Adrenal gland (tissue), 12 donors: ENCODE results near the gene UGT2B17. TPM values are rescaled to one million over a fixed set of nuclear protein-coding genes. Genes with fewer than 3 reads are reported as not detected.
"Not testable (repeated sequence)": the region's sequence is repeated elsewhere in the genome, so short reads cannot be mapped to it uniquely, and the experiment has no call there.

Experiments
- DNase-seq, 7 donors: peaks; one replicate each; pipeline ENCODE4 v3.0.0-alpha.2; 2019 to 2020
- H3K27ac ChIP-seq, 5 donors: fragments of 200-600 bp; sonication (generic) in 4 of 5; 1 replicate in 3 of 5; 2 replicates in 2 of 5; pipeline versions ENCODE4 v1.5.1 to v1.8.0; 2016 to 2020; ENCODE audit warnings: mild to moderate bottlenecking in 1 of 5
- H3K27me3 ChIP-seq: fragments of 200-600 bp; 2 replicates; pipeline ENCODE4 v1.8.0; 2021
- H3K36me3 ChIP-seq, 2 donors: fragments of 200-600 bp; replicated peaks in 1 of 2; 1 replicate in 1 of 2; 2 replicates in 1 of 2; pipeline versions ENCODE4 v1.5.1 to v1.8.0; 2018 to 2022
- H3K4me1 ChIP-seq, 2 donors: fragments of 200-600 bp; replicated peaks in 1 of 2; 1 replicate in 1 of 2; 2 replicates in 1 of 2; pipeline versions ENCODE4 v1.5.1 to v1.8.0; 2018 to 2021
- H3K4me3 ChIP-seq, 4 donors: fragments of 200-600 bp; sonication (generic) in 3 of 4; one replicate each; pipeline ENCODE4 v1.5.1; 2016 to 2018
- H3K9me3 ChIP-seq, 3 donors: fragments of 200-600 bp; sonication (generic) in 1 of 3; replicated peaks in 1 of 3; 1 replicate in 2 of 3; 2 replicates in 1 of 3; pipeline versions ENCODE4 v1.5.1 to v1.8.0; 2016 to 2021
- CTCF ChIP-seq, 6 experiments: fragments of 450-650 bp in 4 of 6; fragments of 200-600 bp in 2 of 6; sonication (generic) in 1 of 6; IDR thresholded peaks; 1 replicate in 5 of 6; 2 replicates in 1 of 6; pipeline versions ENCODE4 v1.5.1 to v1.8.0; 2016 to 2021; ENCODE audit warnings: antibody characterized with exemption in 6 of 6, mild to moderate bottlenecking in 2 of 6, moderate library complexity in 1 of 6
- POLR2A ChIP-seq, 2 donors: fragments of 450-650 bp; IDR thresholded peaks; one replicate each; pipeline ENCODE4 v1.6.1; 2017; ENCODE audit warnings: antibody characterized with exemption in 2 of 2, mild to moderate bottlenecking in 2 of 2, moderate library complexity in 1 of 2
- WGBS, 4 donors: extraction: QIAGEN DNeasy Blood & Tissue Kit in 2 of 4; methylation state at CpG; one replicate each; pipeline versions ENCODE4 v1.1.5 to v1.1.7; 2013 to 2017; 5-methylcytosine and 5-hydroxymethylcytosine counted together
- intact Hi-C, 2 donors: fragments of 100-400 bp; cut with DNase I; formaldehyde crosslinking; loops; one replicate each; pipeline versions ENCODE4 v1.14.1 to v1.15.0; 2022 to 2023
- polyA plus RNA-seq, 3 donors: library from polyadenylated mRNA; stranded (reverse); fragments of 200-250 nt in 2 of 3; fragments of 350-450 nt in 1 of 3; fragmentation: Illumina TruSeq in 1 of 3; extraction: RNeasy Lipid Tissue Mini Kit (QIAGEN cat#74804) in 1 of 3; gene quantifications; one replicate each; pipeline ENCODE4 v1.2.3, GENCODE V29; 2013 to 2014
- total RNA-seq, 9 donors: library from RNA; depleted of rRNA in 4 of 9; stranded (reverse); fragments of >200 nt in 4 of 9; fragments of 120-200 nt in 1 of 9; fragmentation: NEBNext Ultra II Directional in 1 of 9; extraction: Animal tissue kit (Norgen Biotek cat#: 25700) in 1 of 9; gene quantifications; one replicate each; pipeline versions ENCODE4 v1.1.0 to v1.2.4, GENCODE V29; 2013 to 2023
- donor health status: healthy with polysubstance abuse.
- donor health status: Bipolar disorder and iron deficiency.
- donor health status: DM: yes; HTN: yes; CAD: no.
- donor health status: DM: no; HTN: no; CAD: no.
- donor health status: DM: no; HTN: no; CAD: no.
- donor health status: DM: yes; HTN: yes; CAD: no.

Gene UGT2B17
- total and polyA plus RNA-seq, 12 donors, result 0.08 to 0.22 (median 0.15) TPM; not detected in 8

- H3K9me3 ChIP-seq, H3K4me1 ChIP-seq, intact Hi-C loops, H3K36me3 ChIP-seq, H3K27ac ChIP-seq, H3K4me3 ChIP-seq, H3K27me3 ChIP-seq, DNase-seq: not testable (repeated sequence)
- WGBS, 4 donors, result 67 to 93% (median 81%) methylated on average over 1 of the region's 1 CpG; no CpG with 5 or more reads in 1 of the 4 donors
Measured at GRCh38 chr4:68565082-68565481, 11.0 kb downstream of the UGT2B17 start.

- H3K4me3 ChIP-seq, DNase-seq, H3K36me3 ChIP-seq, H3K4me1 ChIP-seq, intact Hi-C loops, H3K27me3 ChIP-seq, H3K9me3 ChIP-seq, H3K27ac ChIP-seq: not testable (repeated sequence)
- no CpG with 5 or more reads among the region's 1 CpG for WGBS, 4 donors
Measured at GRCh38 chr4:68560364-68561070, 15.6 kb downstream of the UGT2B17 start.

- not testable (repeated sequence) for H3K4me1 ChIP-seq, H3K9me3 ChIP-seq
Measured at GRCh38 chr4:68553830-68554229, 22.3 kb downstream of the UGT2B17 start.

GRCh38 chr4:68552818-68553811 is 23.0 kb downstream of the UGT2B17 start:
- H3K27me3 ChIP-seq, H3K4me3 ChIP-seq, H3K36me3 ChIP-seq, intact Hi-C loops, H3K4me1 ChIP-seq, H3K9me3 ChIP-seq, H3K27ac ChIP-seq, DNase-seq: not testable (repeated sequence)
- 46 to 60% (median 48%) methylated on average over 5 of the region's 5 CpGs; no CpG with 5 or more reads in 1 of the 4 donors for WGBS, 4 donors

More at GRCh38 chr4:68553830-68554229, 22.3 kb downstream of the UGT2B17 start:
- H3K4me3 ChIP-seq, H3K36me3 ChIP-seq, DNase-seq, H3K27me3 ChIP-seq, H3K27ac ChIP-seq, intact Hi-C loops: not testable (repeated sequence)
- 67 to 69% (median 67%) methylated on average over 1 of the region's 1 CpG; no CpG with 5 or more reads in 1 of the 4 donors for WGBS, 4 donors

- H3K4me1 ChIP-seq, DNase-seq, H3K4me3 ChIP-seq, intact Hi-C loops, H3K36me3 ChIP-seq, H3K27ac ChIP-seq, H3K27me3 ChIP-seq, H3K9me3 ChIP-seq: not testable (repeated sequence)
- 82% methylated on average over 13 of the region's 13 CpGs; no CpG with 5 or more reads in 2 of the 4 donors for WGBS, 4 donors
Measured at GRCh38 chr4:68542742-68543141, 33.4 kb downstream of the UGT2B17 start.

GRCh38 chr4:68536375-68536774 is 39.7 kb downstream of the UGT2B17 start:
- DNase-seq, result no peak
- H3K27me3 ChIP-seq, result no peaks in the 10 kb centered on the region
- TF ChIP-seq POLR2A (IDR thresholded peaks at IDR 0.05), result no peak
- TF ChIP-seq CTCF (IDR thresholded peaks at IDR 0.05), result no peak
- H3K27ac ChIP-seq, result no peak overlapping the region
- no peak overlapping the region for H3K4me3 ChIP-seq
- no peaks in the 10 kb centered on the region for H3K9me3 ChIP-seq
- no peaks in the 10 kb centered on the region for H3K4me1 ChIP-seq
- H3K36me3 ChIP-seq, result no peaks in the 10 kb centered on the region
- intact Hi-C loops, result no loop called here
- 77 to 95% (median 86%) methylated on average over 2 to 3 of the region's 3 CpGs; no CpG with 5 or more reads in 1 of the 4 donors for WGBS, 4 donors
